HG03108 (cell line): ENCODE data around the gene GLYAT.
"Not testable (repeated sequence)": the region's sequence is repeated elsewhere in the genome, so short reads cannot be mapped to it uniquely, and the experiment has no call there.

Experiments used
- ATAC-seq: cut with Tn5 transposase; IDR thresholded peaks from one replicate; pipeline ENCODE4 v1.9.1; 2021; ENCODE audit warnings: moderate library complexity; ENCODE audit not compliant: unreplicated experiment

GLYAT gene

GRCh38 chr11:58744988-58745704, 13.4 kb upstream of the GLYAT start:
- no peak for ATAC-seq

- no peak for ATAC-seq
These were observed 11.5 kb upstream of the GLYAT start for GRCh38 chr11:58742981-58743880.

GRCh38 chr11:58742140-58742539, 10.4 kb upstream of the GLYAT start:
- ATAC-seq = no peak

GRCh38 chr11:58741127-58741526, 9.4 kb upstream of the GLYAT start:
- no peak for ATAC-seq

GRCh38 chr11:58740447-58740846, 8.7 kb upstream of the GLYAT start:
- ATAC-seq = no peak

GRCh38 chr11:58739725-58740430, 8.1 kb upstream of the GLYAT start:
- no peak for ATAC-seq

GRCh38 chr11:58734681-58735490, 3.1 kb upstream of the GLYAT start:
- no peak for ATAC-seq

- ATAC-seq = no peak
These were observed 1.1 kb downstream of the GLYAT start for GRCh38 chr11:58730507-58731089.

- no peak for ATAC-seq
These were observed 4.3 kb downstream of the GLYAT start for GRCh38 chr11:58727415-58727797.

GRCh38 chr11:58726737-58727414, 4.9 kb downstream of the GLYAT start:
- ATAC-seq = no peak

GRCh38 chr11:58719406-58720117, 12.2 kb downstream of the GLYAT start:
- no peak for ATAC-seq

- ATAC-seq = no peak
These were observed 19.2 kb downstream of the GLYAT start for GRCh38 chr11:58712531-58712930.

- no peak for ATAC-seq
These were observed 19.9 kb downstream of the GLYAT start for GRCh38 chr11:58711832-58712231.

GRCh38 chr11:58707767-58708166, 24.0 kb downstream of the GLYAT start:
- no peak for ATAC-seq

GRCh38 chr11:58696825-58697224, 34.9 kb downstream of the GLYAT start:
- not testable (repeated sequence) for ATAC-seq

- ATAC-seq = no peak
These were observed 38.7 kb downstream of the GLYAT start for GRCh38 chr11:58693026-58693425.

- ATAC-seq = no peak
These were observed 40.1 kb downstream of the GLYAT start for GRCh38 chr11:58691675-58692074.

- ATAC-seq = no peak
These were observed 42.8 kb downstream of the GLYAT start for GRCh38 chr11:58688789-58689503.
